Adrenal gland (tissue), 5 donors: ENCODE results near the gene DGLUCY.
"Not testable (repeated sequence)": the region's sequence is repeated elsewhere in the genome, so short reads cannot be mapped to it uniquely, and the experiment has no call there.

Experiments used
- POLR2A ChIP-seq, 2 donors: fragments of 450-650 bp; IDR thresholded peaks; one replicate each; pipeline ENCODE4 v1.6.1; 2017; ENCODE audit warnings: antibody characterized with exemption in 2 of 2, mild to moderate bottlenecking in 2 of 2, moderate library complexity in 1 of 2
- TF ChIP-seq, protein P1 (sequence below), 6 experiments: fragments of 450-650 bp in 4 of 6; fragments of 200-600 bp in 2 of 6; sonication (generic) in 1 of 6; IDR thresholded peaks; 1 replicate in 5 of 6; 2 replicates in 1 of 6; pipeline versions ENCODE4 v1.5.1 to v1.8.0; 2016 to 2021; ENCODE audit warnings: antibody characterized with exemption in 6 of 6, mild to moderate bottlenecking in 2 of 6, moderate library complexity in 1 of 6
- donor health status: DM: no; HTN: no; CAD: no.

DNA sequence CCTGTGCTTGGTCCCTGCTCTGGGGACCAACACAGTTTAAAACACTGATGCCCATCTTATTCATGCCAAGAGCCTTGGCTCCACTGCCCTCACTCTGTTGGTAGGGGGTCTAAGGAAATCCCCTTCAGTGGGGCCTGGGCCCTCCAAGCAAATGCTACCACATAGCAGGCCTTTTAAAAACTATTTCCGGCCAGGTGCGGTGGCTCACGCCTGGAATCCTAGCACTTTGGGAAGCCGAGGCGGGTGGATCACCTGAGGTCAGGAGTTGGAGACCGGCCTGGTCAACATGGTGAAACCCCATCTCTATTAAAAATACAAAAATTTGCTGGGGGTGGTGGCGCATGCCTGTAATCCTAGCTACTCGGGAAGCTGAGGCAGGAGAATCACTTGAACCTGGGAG is 131.7 kb downstream of the DGLUCY start:
- TF ChIP-seq, protein P1, sequence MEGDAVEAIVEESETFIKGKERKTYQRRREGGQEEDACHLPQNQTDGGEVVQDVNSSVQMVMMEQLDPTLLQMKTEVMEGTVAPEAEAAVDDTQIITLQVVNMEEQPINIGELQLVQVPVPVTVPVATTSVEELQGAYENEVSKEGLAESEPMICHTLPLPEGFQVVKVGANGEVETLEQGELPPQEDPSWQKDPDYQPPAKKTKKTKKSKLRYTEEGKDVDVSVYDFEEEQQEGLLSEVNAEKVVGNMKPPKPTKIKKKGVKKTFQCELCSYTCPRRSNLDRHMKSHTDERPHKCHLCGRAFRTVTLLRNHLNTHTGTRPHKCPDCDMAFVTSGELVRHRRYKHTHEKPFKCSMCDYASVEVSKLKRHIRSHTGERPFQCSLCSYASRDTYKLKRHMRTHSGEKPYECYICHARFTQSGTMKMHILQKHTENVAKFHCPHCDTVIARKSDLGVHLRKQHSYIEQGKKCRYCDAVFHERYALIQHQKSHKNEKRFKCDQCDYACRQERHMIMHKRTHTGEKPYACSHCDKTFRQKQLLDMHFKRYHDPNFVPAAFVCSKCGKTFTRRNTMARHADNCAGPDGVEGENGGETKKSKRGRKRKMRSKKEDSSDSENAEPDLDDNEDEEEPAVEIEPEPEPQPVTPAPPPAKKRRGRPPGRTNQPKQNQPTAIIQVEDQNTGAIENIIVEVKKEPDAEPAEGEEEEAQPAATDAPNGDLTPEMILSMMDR (IDR thresholded peaks at IDR 0.05): not testable (repeated sequence)
- not testable (repeated sequence) for TF ChIP-seq POLR2A (IDR thresholded peaks at IDR 0.05)
